GM23248 (cell line): ENCODE results near the gene CLIC6.
"Not testable (repeated sequence)": the region's sequence is repeated elsewhere in the genome, so short reads cannot be mapped to it uniquely, and the experiment has no call there.

Source experiments
- EZH2 ChIP-seq: fragments of 200-600 bp; sonication (generic); IDR thresholded peaks from 2 replicates; pipeline ENCODE4 v1.6.1; 2018; ENCODE audit warnings: antibody characterized with exemption, mild to moderate bottlenecking; ENCODE audit not compliant: insufficient read depth, poor library complexity, severe bottlenecking
- EZH2phosphoT487 ChIP-seq: fragments of 200-600 bp; sonication (generic); IDR thresholded peaks from 2 replicates; pipeline ENCODE4 v1.6.1; 2018; ENCODE audit warnings: antibody characterized with exemption, moderate library complexity, mild to moderate bottlenecking, low read depth; ENCODE audit not compliant: insufficient read depth

- not testable (repeated sequence) for TF ChIP-seq EZH2, EZH2phosphoT487
Measured at GRCh38 chr21:34718529-34718928, 49.7 kb downstream of the CLIC6 start.
